HUDEP-2 (cell line): Measurements from ENCODE around the gene COX8A.
"Not testable (repeated sequence)": the region's sequence is repeated elsewhere in the genome, so short reads cannot be mapped to it uniquely, and the experiment has no call there.

ENCODE experiments used
- DNase-seq, 76 experiments: peaks; one replicate each; lab custom pipeline; 2025; ENCODE audit not compliant: unreplicated experiment in 76 of 76; lab: John Stamatoyannopoulos, UW

Gene COX8A, protein sequence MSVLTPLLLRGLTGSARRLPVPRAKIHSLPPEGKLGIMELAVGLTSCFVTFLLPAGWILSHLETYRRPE

DNA sequence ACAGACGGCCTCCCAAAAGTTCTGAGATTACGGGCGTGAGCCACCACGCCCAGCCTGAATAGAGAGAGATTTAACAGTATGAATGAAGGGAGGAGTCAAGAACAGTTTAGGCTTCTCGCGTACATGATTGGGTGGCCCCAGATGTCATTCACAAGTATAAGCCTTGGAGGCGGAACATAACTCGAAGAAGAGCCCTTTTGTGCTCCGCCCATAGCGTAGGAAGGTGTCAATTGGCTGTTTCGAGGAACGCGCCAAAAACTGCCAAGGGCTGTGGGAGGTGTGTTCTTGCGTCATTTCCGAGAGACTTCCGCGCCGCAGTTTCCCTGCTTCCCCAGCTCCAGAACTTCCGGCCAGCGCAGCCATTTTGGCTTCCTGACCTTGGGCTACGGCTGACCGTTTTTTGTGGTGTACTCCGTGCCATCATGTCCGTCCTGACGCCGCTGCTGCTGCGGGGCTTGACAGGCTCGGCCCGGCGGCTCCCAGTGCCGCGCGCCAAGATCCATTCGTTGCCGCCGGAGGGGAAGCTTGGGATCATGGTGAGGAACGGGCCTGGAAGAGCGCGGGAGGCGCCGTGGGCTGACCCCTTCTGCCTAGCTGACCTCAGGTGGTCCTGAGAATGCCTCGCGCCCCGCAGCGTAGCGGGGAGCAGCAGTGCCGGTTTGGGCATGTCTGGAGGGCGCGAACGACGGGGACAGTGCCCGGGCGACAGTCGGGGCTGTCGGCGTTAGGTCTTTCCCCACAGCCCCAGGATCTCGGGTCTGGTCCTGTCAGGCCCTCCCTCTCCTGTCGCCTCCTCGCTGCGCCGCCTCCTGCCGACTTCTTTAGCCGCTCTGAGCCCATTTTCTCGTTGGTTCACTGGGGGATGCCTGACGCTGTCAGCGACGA is at the start of gene COX8A:
TSS of gene COX8A (plus strand) at position 362 of the 885 bp plus-strand sequence. CDS start at position 423, 61 bp downstream.
- peak in 75 of 76 experiments; percentile 64 to 100 (median 98) for DNase-seq

DNA sequence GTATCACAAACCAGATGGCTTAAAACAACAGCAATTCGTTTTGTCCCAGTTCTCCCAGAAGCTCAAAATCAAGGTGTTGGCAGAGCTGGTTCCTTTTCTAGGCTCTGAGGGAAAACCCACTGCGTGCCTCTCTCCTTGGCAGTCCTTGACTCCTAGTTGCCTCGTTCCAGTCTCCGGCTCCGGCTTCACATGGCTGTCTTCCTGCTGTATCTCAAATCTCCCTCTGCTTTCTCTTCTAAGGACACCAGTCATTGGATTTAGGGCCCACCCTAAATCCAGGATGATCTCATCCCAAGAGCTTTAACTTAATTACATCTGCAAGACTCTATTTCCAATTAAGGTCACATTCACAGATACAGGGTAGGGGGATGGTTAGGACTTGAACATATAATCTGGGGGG is 44.8 kb upstream of the COX8A start:
- no peak for DNase-seq

DNA sequence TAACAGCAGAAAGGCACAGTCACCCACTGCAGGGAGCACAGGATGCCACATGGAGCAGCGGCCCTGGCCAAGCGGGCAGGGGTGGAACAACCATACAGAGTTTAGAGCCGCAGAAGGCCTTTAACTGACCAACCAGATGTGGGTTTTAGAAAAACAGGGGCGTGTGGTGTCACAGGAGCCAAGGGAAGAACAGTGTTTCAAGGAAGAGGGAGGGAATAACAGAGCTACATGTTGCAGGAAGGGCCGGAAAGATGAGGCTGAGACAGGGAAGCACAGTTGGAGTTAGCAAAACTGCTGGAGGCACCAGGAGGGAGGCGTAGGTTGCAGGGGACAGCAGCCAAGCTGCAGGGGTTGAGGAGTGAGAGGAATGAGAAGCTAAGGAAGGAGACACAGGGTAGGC is 43.4 kb upstream of the COX8A start:
- no peak for DNase-seq

DNA sequence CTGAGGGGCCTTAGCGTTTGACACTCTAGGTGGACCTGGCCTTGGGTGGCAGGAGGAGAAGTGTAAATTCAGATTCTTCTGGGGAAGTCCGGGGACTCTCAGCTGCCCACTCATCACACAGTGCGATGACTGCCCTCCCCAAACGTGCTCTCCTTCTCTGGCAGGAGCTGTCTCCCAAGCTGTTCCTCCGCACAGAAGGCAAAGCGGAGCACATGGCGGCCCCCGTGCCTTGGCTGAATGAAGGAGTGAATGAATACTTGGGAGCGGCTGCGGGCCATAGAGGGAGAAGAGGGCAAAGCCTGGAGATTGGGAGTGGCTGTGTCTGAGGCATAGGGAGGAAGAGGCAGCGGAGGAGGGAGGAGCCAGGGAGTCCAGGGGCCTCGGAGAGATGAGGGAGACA is 42.5 kb upstream of the COX8A start:
- DNase-seq, result no peak

DNA sequence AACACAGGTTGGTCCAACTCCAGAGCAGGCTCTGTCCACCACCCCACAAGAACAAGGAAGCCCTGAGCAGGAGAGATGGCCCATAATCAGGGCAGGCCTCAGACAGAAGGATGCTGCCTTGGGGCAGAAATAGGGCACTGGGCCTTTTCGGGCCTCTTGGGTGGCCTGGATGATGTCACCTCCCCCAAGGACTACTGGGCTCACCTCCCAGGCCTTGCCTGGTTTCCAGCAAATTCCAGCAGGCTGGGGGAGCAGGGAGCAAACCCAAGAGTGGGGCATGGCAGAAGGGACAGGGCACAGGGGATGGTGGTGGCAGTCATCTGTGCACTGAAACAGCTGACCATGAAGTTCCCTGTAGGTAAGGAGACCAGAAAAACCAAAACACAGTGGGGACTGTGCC is 41.0 kb upstream of the COX8A start:
- no peak for DNase-seq

DNA sequence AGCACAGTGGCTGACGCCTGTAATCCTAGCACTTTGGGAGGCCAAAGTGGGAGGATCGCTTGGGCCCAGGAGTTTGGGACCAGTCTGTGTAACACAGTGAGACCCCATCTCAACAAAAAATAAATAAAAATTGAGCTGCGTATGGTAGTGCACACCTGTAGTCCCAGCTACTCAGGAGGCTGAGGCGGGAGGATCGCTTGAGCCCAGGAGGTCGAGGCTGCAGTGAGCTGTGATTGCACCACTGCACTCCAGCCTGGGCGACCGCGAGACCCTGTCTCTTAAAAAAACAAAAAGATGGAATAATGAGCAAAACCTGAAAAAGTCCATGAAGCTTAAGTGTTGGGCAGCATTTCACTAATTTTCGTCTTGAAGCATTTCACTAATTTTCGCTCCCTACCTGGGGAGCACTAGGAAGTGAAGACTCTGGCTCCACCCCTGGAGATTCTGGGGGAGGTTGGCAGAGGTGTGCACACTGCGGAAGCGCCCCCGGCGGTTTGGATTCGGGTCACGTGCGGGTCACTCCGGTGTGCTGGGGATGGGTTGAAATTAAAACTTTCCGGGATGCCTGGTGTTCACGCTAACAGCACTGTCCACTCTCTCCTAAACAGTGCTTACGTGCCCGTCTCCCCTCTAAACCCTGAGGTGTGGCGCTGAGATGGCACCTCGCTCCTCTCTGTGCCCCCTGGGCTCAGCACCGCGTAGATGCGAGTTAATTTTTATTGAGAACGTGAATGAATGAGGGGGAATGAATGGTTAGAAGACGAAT is 36.5 kb upstream of the COX8A start:
- DNase-seq, result peak in 30 of 76 experiments; percentile 12 to 61 (median 28)

DNA sequence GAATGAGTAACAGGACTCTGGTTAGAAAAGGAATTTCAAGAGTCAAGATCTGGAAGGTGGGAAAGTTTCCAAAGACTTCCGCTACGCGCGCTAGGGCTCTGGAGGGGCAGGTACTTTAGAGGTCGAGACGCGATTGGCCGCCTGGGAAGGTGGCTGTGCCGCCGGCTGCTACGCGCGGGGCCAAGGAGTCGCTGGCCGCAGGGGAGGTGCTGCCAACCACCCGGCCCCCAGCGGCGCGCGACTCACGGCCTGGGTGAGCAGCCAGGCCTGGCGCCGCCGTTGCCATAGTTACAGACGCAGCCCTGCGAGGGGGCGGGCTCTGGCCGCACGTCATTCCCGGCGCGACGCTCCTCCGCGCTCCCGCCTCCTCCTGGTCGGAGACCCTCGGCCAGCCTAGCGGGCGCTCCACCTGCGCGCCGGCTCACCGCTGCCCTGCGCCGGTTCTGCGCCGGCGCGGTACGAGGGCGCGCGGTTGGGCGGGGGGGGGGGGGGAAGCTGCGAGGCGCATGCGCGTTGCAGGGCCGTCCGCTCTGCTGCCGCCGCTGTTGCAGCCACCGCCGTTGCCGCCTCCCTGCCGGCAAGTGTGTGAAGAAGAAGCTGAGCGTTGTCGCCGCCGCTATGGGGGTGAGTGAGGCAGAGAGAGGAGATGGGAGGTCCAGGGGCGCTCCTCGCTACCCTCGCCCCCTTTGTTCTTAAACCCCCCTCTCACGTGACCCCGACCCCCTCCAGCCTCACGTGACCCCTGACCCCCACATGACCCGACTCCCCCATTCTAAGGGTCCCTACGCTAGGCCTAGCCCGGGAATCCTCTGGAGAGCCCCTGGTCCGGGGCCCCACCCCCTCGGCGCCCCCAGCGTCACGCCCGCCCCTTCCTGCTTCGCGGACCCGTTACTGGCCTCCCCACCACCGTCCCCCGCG is 35.7 kb upstream of the COX8A start, which contains the start of gene NAA40:
TSS of gene NAA40 (plus strand) at position 524 of the 918 bp plus-strand sequence. CDS start at position 619, 95 bp downstream.
- DNase-seq, result peak in 74 of 76 experiments; percentile 37 to 99 (median 95)

DNA sequence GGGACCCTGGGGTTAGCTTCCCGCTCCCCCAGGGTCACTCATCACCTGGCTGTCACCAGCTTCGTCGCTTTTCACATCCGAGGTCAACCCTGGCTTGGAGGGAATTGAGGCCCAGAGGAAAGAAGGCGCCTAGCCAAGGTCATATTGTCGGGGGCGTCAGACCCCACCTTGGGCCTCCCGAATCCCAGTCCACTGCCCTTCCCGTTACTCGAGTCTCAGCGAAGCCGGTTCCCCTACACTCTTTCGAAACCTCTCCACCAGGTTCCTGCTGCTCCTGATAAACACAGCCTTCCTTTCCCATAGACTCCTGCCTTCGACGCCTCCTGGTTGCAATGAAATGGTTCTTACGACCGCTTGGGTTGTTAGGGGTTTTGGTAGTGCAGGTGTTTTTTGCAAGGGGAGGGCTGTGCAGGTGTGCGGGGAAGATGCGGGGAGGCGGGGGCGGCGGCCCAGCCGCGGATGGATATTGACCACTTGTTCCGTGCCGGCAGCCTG is 35.0 kb upstream of the COX8A start:
- DNase-seq, result no peak

DNA sequence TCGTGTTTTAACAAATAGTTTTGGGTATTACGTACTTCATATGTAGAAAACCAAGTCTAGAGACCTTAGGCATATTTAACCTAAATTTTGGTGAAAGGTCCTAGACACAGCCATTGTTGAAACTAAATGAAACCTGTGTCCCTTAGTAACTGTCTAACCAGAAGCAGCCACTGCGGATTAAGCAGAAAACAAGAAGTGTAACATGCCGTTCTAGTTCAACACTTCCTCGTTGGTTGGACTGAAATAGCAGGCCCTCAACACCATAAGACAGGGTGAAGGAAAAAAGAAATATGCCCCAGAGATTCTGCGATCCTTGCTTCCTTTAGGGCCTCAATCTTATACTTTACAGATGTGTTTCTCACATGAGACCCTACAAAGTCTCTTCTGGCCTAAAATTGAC is 33.6 kb upstream of the COX8A start:
- no peak for DNase-seq

DNA sequence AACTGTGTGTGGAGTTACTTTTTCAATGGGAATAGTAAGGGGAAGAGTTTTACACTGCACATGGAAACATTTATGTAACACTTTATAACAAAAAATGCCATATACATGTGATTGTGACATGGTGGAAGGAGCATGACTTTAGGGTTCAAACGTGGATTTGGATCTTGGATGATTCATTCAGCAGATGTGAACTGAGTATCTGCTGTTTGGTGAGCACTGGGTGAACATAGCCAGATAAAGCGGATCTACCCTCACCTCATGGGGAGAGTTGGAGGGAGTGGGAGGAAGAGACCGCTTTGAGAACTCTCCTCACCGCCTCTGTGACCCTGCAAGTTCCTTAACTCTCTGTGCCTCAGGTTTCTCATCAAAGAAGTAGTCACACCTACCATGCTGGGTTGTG is 32.5 kb upstream of the COX8A start:
- no peak for DNase-seq

DNA sequence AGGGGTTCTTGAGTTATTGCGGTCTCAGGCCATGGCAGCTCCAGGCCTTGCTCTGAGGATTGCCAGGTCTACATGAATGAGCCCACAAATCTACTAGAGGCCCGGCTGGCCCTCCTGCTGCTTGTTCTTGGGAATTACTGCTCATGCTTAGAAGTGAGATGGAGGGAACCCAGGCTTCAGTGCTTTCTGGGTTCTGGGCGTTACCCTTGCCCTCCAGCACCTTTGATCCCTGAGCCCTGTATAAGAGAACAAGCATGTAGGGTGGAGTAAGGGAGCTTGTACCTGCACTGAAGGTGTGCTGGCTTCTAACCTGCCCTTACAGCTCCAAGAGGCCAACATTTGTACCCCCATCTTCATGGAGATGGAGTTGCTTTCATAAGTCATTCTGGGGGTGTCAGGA is 31.6 kb upstream of the COX8A start:
- no peak for DNase-seq

DNA sequence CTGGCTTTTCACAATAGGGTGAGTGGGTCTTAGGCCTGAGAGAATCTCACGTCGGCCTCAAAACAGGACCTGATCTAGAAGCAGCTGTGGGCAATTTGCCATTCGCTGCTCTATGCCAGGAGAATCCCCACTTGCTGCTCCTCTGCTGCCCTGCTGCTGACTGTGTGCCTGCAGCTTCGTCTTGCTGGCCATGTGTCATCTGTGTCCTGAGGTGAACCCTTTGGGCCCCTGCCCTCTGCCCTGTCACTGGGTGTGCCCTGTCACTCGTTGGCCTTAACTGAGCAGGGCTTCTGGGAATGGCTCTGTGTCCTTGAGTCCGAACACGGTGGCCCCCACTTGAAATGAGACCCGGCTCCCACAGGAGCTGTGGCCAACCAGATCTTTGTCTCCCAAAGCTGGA is 29.4 kb upstream of the COX8A start:
- peak in 55 of 76 experiments; percentile 14 to 75 (median 44) for DNase-seq

DNA sequence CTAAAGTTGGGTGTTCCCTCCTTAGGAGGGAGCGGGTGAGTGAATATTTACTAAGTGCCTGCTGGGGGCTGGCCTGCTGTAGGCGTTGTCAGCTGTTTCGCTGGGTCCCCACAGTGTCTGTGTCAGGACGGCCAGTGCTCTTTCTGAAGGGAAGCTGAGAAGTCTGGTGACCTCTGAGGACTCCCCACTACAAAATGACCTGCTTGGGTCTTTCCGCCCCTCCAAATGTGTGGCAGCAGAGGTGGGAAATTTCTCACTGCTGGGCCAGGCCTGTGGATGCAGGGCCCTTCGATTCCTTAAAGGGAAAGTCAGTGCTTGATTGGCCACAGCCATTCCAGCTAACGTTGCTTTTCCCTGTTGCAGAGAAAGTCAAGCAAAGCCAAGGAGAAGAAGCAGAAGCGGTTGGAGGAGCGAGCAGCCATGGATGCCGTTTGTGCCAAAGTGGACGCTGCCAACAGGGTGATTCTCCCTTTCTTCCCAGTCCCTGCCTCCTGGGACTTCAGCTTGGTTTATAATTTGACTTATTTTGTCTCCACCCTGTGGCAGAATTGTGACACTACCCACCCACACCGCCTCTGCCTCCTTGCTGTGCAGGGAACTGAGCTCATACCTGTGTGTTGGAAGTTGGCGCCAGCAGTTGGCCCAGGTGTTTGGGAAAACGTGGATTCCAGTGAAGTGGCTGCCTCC is 28.8 kb upstream of the COX8A start:
- DNase-seq, result peak in 53 of 76 experiments; percentile 7 to 69 (median 36)

DNA sequence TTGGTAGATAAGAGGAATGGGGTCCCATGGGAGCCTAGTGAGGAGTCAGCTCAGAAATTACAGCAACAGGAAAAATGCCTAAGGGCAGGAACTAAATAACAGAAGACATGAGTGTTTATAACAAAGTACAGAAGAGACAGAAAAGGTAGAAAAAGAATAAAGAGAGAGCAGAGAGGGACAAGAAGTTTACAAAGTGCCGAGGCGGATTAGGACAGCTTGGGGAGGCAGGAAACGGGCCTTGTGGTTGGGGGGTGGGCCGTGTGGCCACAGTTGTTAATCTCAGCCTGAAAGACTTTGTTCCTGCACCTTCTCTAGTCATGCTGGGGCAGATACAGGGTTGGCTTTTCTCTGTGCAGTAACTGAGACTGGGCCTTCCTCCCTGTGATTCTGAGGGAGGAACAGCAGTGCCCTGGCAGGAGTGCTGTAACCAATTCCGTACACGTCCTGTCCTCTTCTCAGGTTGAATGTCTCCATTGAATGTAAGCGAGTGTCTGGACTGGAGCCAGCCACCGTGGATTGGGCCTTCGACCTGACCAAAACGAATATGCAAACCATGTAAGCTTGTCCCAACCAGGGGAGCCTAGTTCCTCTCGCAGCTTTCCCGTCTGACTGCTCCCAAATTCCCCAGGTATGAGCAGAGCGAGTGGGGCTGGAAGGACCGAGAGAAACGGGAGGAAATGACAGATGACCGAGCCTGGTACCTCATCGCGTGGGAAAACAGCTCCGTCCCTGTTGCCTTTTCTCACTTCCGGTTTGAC is 22.5 kb upstream of the COX8A start:
- DNase-seq, result no peak

DNA sequence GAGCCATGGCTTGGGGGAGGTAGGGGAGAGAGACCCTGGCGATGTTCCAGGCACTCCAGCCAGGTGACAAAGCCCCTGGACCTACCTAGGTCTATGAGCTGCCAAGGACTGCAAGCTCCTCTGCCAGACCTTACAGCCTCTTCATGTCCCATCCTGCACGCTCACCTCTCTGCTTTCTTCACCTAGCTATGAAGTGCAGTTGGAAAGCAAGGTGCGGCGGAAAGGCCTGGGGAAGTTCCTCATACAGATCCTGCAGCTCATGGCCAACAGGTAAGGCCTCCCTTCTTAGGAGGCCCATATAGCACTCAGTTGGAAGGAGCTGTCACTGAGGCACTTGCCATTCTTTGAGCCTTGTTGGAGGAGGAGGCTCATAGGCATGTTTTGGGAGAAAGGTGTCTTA is 21.9 kb upstream of the COX8A start:
- no peak for DNase-seq

DNA sequence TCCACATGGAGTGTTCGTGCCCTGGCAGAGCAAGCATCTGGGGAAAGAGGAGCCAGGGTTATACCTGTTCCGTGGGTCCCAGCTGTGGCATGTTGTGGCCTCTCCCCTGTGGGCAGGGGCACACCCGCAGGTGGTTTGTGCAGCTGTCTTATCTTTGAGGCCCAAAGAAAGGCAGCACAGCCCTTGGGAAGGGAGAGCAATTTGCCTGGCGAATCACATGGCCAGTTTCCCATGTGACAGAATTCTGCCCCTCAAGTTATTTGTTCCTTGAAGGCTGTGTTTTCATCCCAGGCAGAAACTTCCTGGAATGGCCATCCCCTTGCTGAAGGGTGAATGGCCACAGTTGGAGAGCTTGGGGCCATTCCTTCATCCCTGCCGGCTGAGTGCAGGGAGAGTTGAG is 16.4 kb upstream of the COX8A start:
- DNase-seq, result peak in 43 of 76 experiments; percentile 10 to 57 (median 23)

DNA sequence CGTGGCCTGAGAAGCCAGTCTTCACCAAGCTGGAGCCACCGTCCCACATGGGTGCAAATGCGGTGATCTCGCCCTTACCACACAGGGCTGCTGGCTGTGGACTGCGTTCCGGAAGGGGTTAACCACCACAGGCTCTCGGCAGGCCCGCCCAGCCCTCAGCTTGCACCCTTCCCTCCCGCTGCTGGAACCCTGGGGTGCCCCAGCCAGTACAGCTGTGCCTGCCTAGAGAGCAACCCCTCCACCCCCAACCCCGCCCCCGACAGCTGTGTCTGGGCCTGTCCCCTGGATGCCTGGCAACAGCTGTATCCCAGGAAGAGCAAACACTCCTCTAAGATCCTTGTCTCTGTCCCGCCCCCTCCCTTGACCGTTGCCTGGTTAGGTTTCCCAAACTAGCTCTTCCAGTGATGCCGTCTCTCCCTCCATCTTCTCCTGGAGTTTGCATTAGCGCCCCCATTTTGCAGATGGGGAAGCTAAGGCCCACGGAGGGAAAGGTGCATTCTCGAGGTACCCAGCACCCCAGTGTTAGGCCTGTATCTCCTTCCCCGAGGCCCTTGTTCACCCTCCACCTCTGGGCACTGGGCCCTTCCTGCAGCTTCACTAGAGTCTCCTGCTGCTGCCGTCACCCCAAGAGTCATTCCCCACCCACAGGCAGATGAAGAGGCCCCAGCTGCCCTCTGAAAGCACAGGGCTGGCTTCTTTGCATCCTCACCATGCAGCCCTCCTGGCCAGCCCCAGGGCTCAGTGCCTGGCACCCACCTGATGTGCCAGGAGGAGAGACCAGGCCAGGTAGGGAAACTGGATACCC is 12.6 kb upstream of the COX8A start:
- DNase-seq, result no peak

DNA sequence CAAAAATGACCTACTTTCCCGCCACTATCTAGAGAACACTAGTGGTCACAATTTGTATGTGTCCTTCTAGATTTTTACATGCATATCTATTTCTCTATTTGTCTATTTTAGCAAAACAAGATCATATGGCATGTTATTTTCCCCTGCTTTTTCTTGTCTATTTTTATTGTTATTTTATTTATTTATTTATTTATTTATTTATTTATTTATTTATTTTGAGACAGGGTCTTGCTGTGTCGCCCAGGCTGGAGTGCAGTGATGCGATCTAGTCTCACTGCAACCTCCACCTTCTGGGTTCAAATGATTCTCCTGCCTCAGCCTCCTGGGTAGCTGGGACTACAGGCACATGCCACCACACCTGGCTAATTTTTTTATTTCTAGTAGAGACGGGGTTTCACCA is 10.5 kb upstream of the COX8A start:
- DNase-seq, result not testable (repeated sequence)
